ENCODE results near the gene FARS2. TPM values are rescaled to one million over a fixed set of nuclear protein-coding genes. Genes with fewer than 3 reads are reported as not detected.

The FARS2 gene
- total and polyA plus RNA-seq, 2 donors (not counting 1 experiment from before 2014, with no cell fraction given) = 33.0 to 35.5 TPM

DNA sequence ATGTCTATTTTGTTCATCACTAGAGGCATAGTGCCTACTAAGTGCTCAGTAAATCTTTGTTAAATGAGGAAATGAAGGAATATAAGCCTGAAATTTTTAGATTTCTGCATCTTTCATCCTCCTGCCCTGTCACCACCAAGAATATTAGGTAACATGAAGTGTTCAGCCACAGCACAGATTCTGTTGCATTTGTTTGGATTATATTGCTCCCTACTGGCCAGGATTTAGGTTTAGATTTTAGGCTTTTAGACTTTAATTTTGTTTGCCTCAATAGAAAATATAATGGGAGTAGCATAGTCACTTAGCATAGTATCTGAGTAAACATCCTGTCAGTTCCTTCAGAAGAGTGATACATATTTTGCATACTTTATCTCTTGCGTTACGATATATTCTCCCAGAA is 14.2 kb downstream of the FARS2 start:
- Histone ChIP-seq H3K9ac (ENCODE audit: low read length) (no peak overlapping the region), H3K4me3 (ENCODE audit: control extremely low read depth in 1 of 5, extremely low read depth in 1 of 5, insufficient read depth in 1 of 5, low read depth in 2 of 5, low read length in 4 of 5) (no peak overlapping the region), H3K4me2 (replicated peaks; ENCODE audit: low read depth, low read length, poor library complexity, severe bottlenecking) (no peak overlapping the region), H3K27ac (ENCODE audit: low read length in 2 of 2) (no peak overlapping the region), H3K79me2 (ENCODE audit: control insufficient read depth, insufficient read depth, low read length) (peaks cover 76% of the 10 kb centered on the region), H2AFZ (ENCODE audit: insufficient read depth, low read depth, low read length, poor library complexity, severe bottlenecking) (no peak overlapping the region), H4K20me1 (ENCODE audit: control insufficient read depth, insufficient read depth, low read length, poor library complexity, severe bottlenecking) (peaks cover 7% of the 10 kb centered on the region), H3K36me3 (replicated peaks in 1 of 2; ENCODE audit: control extremely low read depth in 1 of 2, control insufficient read depth in 1 of 2, extremely low read depth in 1 of 2, insufficient read depth in 2 of 2, low read length in 1 of 2) (peaks cover 0 to 3% of the 10 kb centered on the region in 2 experiments), H3K9me3 (ENCODE audit: control extremely low read depth in 1 of 3, control insufficient read depth in 2 of 3, insufficient read depth in 1 of 3, low read length in 2 of 3) (no peaks in the 10 kb centered on the region), H3K4me1 (ENCODE audit: control insufficient read depth in 2 of 2, insufficient read depth in 2 of 2, low read length in 2 of 2) (peaks cover 15 to 20% of the 10 kb centered on the region in 2 donors), H3K27me3 (replicated peaks in 1 of 4; ENCODE audit: control extremely low read depth in 1 of 4, control insufficient read depth in 3 of 4, insufficient read depth in 4 of 4, low read length in 3 of 4) (no peaks in the 10 kb centered on the region)
- Mint-ChIP-seq H3K27me3 (no peaks in the 10 kb centered on the region), H3K9me3 (ENCODE audit: insufficient read depth) (no peaks in the 10 kb centered on the region), H3K4me3 (no peak overlapping the region), H3K27ac (no peak overlapping the region), H3K4me1 (peaks cover 51% of the 10 kb centered on the region)
- no peak for TF ChIP-seq EZH2 (IDR thresholded peaks at IDR 0.05; ENCODE audit: borderline replicate concordance, insufficient read depth, low read depth, low read length, poor library complexity, severe bottlenecking)
- TF ChIP-seq, protein P1, sequence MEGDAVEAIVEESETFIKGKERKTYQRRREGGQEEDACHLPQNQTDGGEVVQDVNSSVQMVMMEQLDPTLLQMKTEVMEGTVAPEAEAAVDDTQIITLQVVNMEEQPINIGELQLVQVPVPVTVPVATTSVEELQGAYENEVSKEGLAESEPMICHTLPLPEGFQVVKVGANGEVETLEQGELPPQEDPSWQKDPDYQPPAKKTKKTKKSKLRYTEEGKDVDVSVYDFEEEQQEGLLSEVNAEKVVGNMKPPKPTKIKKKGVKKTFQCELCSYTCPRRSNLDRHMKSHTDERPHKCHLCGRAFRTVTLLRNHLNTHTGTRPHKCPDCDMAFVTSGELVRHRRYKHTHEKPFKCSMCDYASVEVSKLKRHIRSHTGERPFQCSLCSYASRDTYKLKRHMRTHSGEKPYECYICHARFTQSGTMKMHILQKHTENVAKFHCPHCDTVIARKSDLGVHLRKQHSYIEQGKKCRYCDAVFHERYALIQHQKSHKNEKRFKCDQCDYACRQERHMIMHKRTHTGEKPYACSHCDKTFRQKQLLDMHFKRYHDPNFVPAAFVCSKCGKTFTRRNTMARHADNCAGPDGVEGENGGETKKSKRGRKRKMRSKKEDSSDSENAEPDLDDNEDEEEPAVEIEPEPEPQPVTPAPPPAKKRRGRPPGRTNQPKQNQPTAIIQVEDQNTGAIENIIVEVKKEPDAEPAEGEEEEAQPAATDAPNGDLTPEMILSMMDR (IDR thresholded peaks at IDR 0.05) = no peak
- DNase-seq (no peak), ATAC-seq (ENCODE audit: low read depth) (no peak)
- intact Hi-C loops (cut with micrococcal nuclease) = no loop called here
- no CpG with 5 or more reads among the region's 2 CpGs for WGBS (ENCODE audit: insufficient coverage)
- CTCF ChIA-PET = no interaction called here
- POLR2A ChIA-PET = no interaction called here

DNA sequence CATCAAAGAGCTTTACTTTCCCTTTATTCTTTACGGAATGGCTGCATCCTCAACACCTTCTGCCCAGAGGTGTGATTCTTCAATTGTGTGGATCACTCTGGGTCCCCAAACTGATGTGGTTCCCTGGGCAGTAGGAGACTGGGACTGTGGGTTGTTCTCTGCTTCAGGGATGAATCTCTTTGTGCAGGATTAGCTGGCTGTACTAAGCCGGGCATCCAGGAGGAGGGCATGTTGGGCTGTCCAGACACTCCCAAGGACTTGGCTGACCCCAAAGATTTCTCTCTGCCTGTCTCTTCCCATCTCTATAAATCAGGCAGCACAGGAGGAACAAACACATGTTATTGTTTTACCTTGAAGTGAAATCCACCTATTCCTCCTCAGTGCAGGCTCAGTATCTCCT is 15.3 kb downstream of the FARS2 start:
- H3K9ac ChIP-seq (ENCODE audit: low read length) = no peak overlapping the region
- DNase-seq = no peak
- ChIA-PET POLR2A (no interaction called here), CTCF (interaction anchor here (2.6 kb wide), 1 partner anchor 132 kb away, joined by 11 read pairs; no protein-coding TSS in a partner anchor)
- H2AFZ ChIP-seq (ENCODE audit: insufficient read depth, low read depth, low read length, poor library complexity, severe bottlenecking) = no peak overlapping the region
- H4K20me1 ChIP-seq (ENCODE audit: control insufficient read depth, insufficient read depth, low read length, poor library complexity, severe bottlenecking) = peaks cover 8% of the 10 kb centered on the region
- peaks cover 73% of the 10 kb centered on the region for H3K79me2 ChIP-seq (ENCODE audit: control insufficient read depth, insufficient read depth, low read length)
- no peak overlapping the region for H3K4me3 ChIP-seq (ENCODE audit: control extremely low read depth in 1 of 5, extremely low read depth in 1 of 5, insufficient read depth in 1 of 5, low read depth in 2 of 5, low read length in 4 of 5)
- peaks cover 15 to 20% of the 10 kb centered on the region in 2 donors for H3K4me1 ChIP-seq (ENCODE audit: control insufficient read depth in 2 of 2, insufficient read depth in 2 of 2, low read length in 2 of 2)
- no peak overlapping the region for H3K27ac Mint-ChIP-seq
- no peaks in the 10 kb centered on the region for H3K27me3 ChIP-seq (replicated peaks in 1 of 4; ENCODE audit: control extremely low read depth in 1 of 4, control insufficient read depth in 3 of 4, insufficient read depth in 4 of 4, low read length in 3 of 4)
- H3K36me3 ChIP-seq (replicated peaks in 1 of 2; ENCODE audit: control extremely low read depth in 1 of 2, control insufficient read depth in 1 of 2, extremely low read depth in 1 of 2, insufficient read depth in 2 of 2, low read length in 1 of 2) = peaks cover 0 to 3% of the 10 kb centered on the region in 2 experiments
- no peak for ATAC-seq (ENCODE audit: low read depth)
- intact Hi-C loops (cut with micrococcal nuclease) = loop anchor here (2.0 kb wide), 1 partner anchor 14 kb away; no protein-coding TSS in a partner anchor
- no peak overlapping the region for H3K27ac ChIP-seq (ENCODE audit: low read length in 2 of 2)
- no peaks in the 10 kb centered on the region for H3K27me3 Mint-ChIP-seq
- no peak for TF ChIP-seq EZH2 (IDR thresholded peaks at IDR 0.05; ENCODE audit: borderline replicate concordance, insufficient read depth, low read depth, low read length, poor library complexity, severe bottlenecking)
- TF ChIP-seq, protein P1 (IDR thresholded peaks at IDR 0.05) = no peak
- no peak overlapping the region for H3K4me3 Mint-ChIP-seq
- no peaks in the 10 kb centered on the region for H3K9me3 ChIP-seq (ENCODE audit: control extremely low read depth in 1 of 3, control insufficient read depth in 2 of 3, insufficient read depth in 1 of 3, low read length in 2 of 3)
- no CpG with 5 or more reads among the region's 2 CpGs for WGBS (ENCODE audit: insufficient coverage)
- H3K4me1 Mint-ChIP-seq = peaks cover 56% of the 10 kb centered on the region
- H3K4me2 ChIP-seq (replicated peaks; ENCODE audit: low read depth, low read length, poor library complexity, severe bottlenecking) = no peak overlapping the region
- no peaks in the 10 kb centered on the region for H3K9me3 Mint-ChIP-seq (ENCODE audit: insufficient read depth)
